IPS-15b (cell line): Measurements from ENCODE around the gene GBGT1.

Experiments
- H3K27me3 ChIP-seq: one replicate; pipeline ENCODE4 v1.6.1; 2013; ENCODE audit warnings: low read length; ENCODE audit not compliant: control insufficient read depth, insufficient read depth
- H3K36me3 ChIP-seq: one replicate; pipeline ENCODE4 v1.6.1; 2013; ENCODE audit warnings: low read length; ENCODE audit not compliant: control insufficient read depth, insufficient read depth
- H3K4me1 ChIP-seq: one replicate; pipeline ENCODE4 v1.6.1; 2013; ENCODE audit warnings: mild to moderate bottlenecking, low read length; ENCODE audit not compliant: control insufficient read depth, insufficient read depth
- H3K4me3 ChIP-seq: one replicate; pipeline ENCODE4 v1.5.1; 2013; ENCODE audit warnings: low read depth, low read length
- H3K9ac ChIP-seq: one replicate; pipeline ENCODE4 v1.6.1; 2013; ENCODE audit warnings: low read depth, mild to moderate bottlenecking, low read length
- H3K9me3 ChIP-seq: one replicate; pipeline ENCODE4 v1.6.1; 2013; ENCODE audit warnings: mild to moderate bottlenecking, low read length; ENCODE audit not compliant: control insufficient read depth, insufficient read depth

The GBGT1 gene

GRCh38 chr9:133103183-133103986 lies 60.3 kb downstream of the GBGT1 start:
- Histone ChIP-seq H3K27me3 (no peaks in the 10 kb centered on the region), H3K36me3 (peaks cover 43% of the 10 kb centered on the region), H3K4me3 (no peak overlapping the region), H3K9me3 (no peaks in the 10 kb centered on the region), H3K4me1 (no peaks in the 10 kb centered on the region), H3K9ac (no peak overlapping the region)
